GM23248 (cell line): ENCODE measurements around the gene HNF1A.

Experiments
- EZH2 ChIP-seq: fragments of 200-600 bp; sonication (generic); IDR thresholded peaks from 2 replicates; pipeline ENCODE4 v1.6.1; 2018; ENCODE audit warnings: antibody characterized with exemption, mild to moderate bottlenecking; ENCODE audit not compliant: insufficient read depth, poor library complexity, severe bottlenecking
- EZH2phosphoT487 ChIP-seq: fragments of 200-600 bp; sonication (generic); IDR thresholded peaks from 2 replicates; pipeline ENCODE4 v1.6.1; 2018; ENCODE audit warnings: antibody characterized with exemption, moderate library complexity, mild to moderate bottlenecking, low read depth; ENCODE audit not compliant: insufficient read depth

- no peak for TF ChIP-seq EZH2
- no peak for TF ChIP-seq EZH2phosphoT487
These were observed 14.0 kb upstream of the HNF1A start for GRCh38 chr12:120964298-120964697.
